Neural cell (in vitro differentiated cells): ENCODE results near the gene GSTCD.
"Not testable (repeated sequence)": the region's sequence is repeated elsewhere in the genome, so short reads cannot be mapped to it uniquely, and the experiment has no call there.

Experiments
- EP300 ChIP-seq: fragments of 450-650 bp; conservative IDR thresholded peaks from 2 replicates; pipeline ENCODE4 v1.6.1; 2014; ENCODE audit warnings: antibody characterized with exemption, mild to moderate bottlenecking, moderate library complexity; ENCODE audit not compliant: poor library complexity, severe bottlenecking
- EZH2 ChIP-seq: fragments of 200-600, 300-800 bp; shearing (Covaris generic), sonication (generic); IDR thresholded peaks from 2 replicates; pipeline ENCODE4 v1.6.1; 2014; ENCODE audit warnings: antibody characterized with exemption, low read length, borderline replicate concordance, mild to moderate bottlenecking; ENCODE audit not compliant: insufficient read depth, poor library complexity, severe bottlenecking
- MXI1 ChIP-seq: fragments of 450-650 bp; conservative IDR thresholded peaks from 2 replicates; pipeline ENCODE4 v1.6.1; 2014; ENCODE audit warnings: antibody characterized with exemption, mild to moderate bottlenecking; ENCODE audit not compliant: poor library complexity, severe bottlenecking
- POLR2AphosphoS5 ChIP-seq: IDR thresholded peaks from 2 replicates; pipeline ENCODE4 v1.6.1; 2012
- RAD21 ChIP-seq: fragments of 450-650 bp; conservative IDR thresholded peaks from 2 replicates; pipeline ENCODE4 v1.6.1; 2014; ENCODE audit warnings: antibody characterized with exemption, mild to moderate bottlenecking, moderate library complexity
- REST ChIP-seq: IDR thresholded peaks from 2 replicates; pipeline ENCODE4 v1.6.1; 2012; ENCODE audit warnings: borderline replicate concordance
- SMC3 ChIP-seq: fragments of 450-650 bp; conservative IDR thresholded peaks from 2 replicates; pipeline ENCODE4 v1.6.1; 2014; ENCODE audit warnings: antibody characterized with exemption, mild to moderate bottlenecking, moderate library complexity; ENCODE audit not compliant: poor library complexity
- TAF1 ChIP-seq: IDR thresholded peaks from 2 replicates; pipeline ENCODE4 v1.6.1; 2012; ENCODE audit warnings: low read depth
- TF ChIP-seq, protein P1 (sequence below): fragments of 450-650 bp; IDR thresholded peaks from 2 replicates; pipeline ENCODE4 v1.5.1; 2014; ENCODE audit warnings: antibody characterized with exemption, mild to moderate bottlenecking, moderate library complexity; ENCODE audit not compliant: poor library complexity, severe bottlenecking

DNA sequence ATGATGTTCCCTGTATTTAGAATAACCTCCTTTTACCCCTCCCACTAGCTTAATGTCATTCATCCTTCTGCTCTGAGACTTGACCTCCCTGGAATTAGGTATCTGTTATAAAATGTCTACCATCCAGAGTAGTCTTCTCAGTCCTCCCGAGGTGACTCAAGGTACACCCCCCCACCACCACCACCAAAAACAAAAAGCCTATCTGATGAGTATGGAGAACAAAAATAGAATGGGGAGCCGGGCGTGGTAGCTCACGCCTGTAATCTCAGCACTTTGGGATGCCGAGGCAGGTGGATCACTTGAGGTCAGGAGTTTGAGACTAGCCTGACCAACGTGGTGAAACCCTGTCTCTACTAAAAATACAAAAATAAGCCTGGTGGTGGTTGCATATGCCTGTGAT, 139.8 kb downstream of the GSTCD start:
- TF ChIP-seq EZH2, POLR2AphosphoS5, EP300, TAF1, SMC3, REST, RAD21, MXI1: not testable (repeated sequence)
- TF ChIP-seq, protein P1, sequence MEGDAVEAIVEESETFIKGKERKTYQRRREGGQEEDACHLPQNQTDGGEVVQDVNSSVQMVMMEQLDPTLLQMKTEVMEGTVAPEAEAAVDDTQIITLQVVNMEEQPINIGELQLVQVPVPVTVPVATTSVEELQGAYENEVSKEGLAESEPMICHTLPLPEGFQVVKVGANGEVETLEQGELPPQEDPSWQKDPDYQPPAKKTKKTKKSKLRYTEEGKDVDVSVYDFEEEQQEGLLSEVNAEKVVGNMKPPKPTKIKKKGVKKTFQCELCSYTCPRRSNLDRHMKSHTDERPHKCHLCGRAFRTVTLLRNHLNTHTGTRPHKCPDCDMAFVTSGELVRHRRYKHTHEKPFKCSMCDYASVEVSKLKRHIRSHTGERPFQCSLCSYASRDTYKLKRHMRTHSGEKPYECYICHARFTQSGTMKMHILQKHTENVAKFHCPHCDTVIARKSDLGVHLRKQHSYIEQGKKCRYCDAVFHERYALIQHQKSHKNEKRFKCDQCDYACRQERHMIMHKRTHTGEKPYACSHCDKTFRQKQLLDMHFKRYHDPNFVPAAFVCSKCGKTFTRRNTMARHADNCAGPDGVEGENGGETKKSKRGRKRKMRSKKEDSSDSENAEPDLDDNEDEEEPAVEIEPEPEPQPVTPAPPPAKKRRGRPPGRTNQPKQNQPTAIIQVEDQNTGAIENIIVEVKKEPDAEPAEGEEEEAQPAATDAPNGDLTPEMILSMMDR: not testable (repeated sequence)
